Ovary (tissue), 9 donors: ENCODE measurements around the gene PPP2R1A. TPM values are rescaled to one million over a fixed set of nuclear protein-coding genes. Genes with fewer than 3 reads are reported as not detected.
"Not testable (repeated sequence)": the region's sequence is repeated elsewhere in the genome, so short reads cannot be mapped to it uniquely, and the experiment has no call there.

Source experiments
- DNase-seq, 5 donors: peaks; one replicate each; pipeline ENCODE4 v3.0.0-alpha.2; 2019 to 2020
- H3K27ac ChIP-seq, 2 donors: fragments of 200-600 bp; one replicate each; pipeline versions ENCODE4 v1.5.1 to v1.8.0; 2019 to 2022
- H3K27me3 ChIP-seq: fragments of 200-600 bp; one replicate; pipeline ENCODE4 v1.8.0; 2022
- H3K36me3 ChIP-seq: fragments of 200-600 bp; sonication (generic); one replicate; pipeline ENCODE4 v1.5.1; 2019
- H3K4me1 ChIP-seq: one replicate; pipeline ENCODE4 v1.8.1; 2013; ENCODE audit warnings: mild to moderate bottlenecking, moderate library complexity; ENCODE audit not compliant: insufficient read depth
- H3K4me3 ChIP-seq: fragments of 200-600 bp; sonication (generic); one replicate; pipeline ENCODE4 v1.5.1; 2017
- H3K9me3 ChIP-seq, 2 donors: fragments of 200-600 bp in 1 of 2; sonication (generic) in 1 of 2; one replicate each; pipeline versions ENCODE4 v1.5.1 to v1.8.1; 2013 to 2019; ENCODE audit warnings: mild to moderate bottlenecking in 1 of 2, moderate library complexity in 1 of 2
- EP300 ChIP-seq: sonication (generic); formaldehyde crosslinking; IDR thresholded peaks from one replicate; pipeline ENCODE4 v1.6.1; 2017; ENCODE audit warnings: antibody characterized with exemption
- POLR2A ChIP-seq: fragments of 450-650 bp; IDR thresholded peaks from one replicate; pipeline ENCODE4 v1.6.1; 2017; ENCODE audit warnings: antibody characterized with exemption, mild to moderate bottlenecking, moderate library complexity
- whole genome bisulfite sequencing, 3 donors: extraction: QIAGEN DNeasy Blood & Tissue Kit in 1 of 3; methylation state at CpG; one replicate each; pipeline versions ENCODE4 v1.1.5 to v1.1.7; 2013 to 2017; 5-methylcytosine and 5-hydroxymethylcytosine counted together
- intact Hi-C, 4 donors: fragments of 100-400 bp; cut with DNase I; formaldehyde crosslinking; loops; one replicate each; pipeline versions ENCODE4 v1.11.0 to v1.15.1; 2022 to 2023
- polyA plus RNA-seq, 2 donors: library from polyadenylated mRNA; stranded (reverse); fragments of 200-250 nt in 1 of 2; fragments of 350-450 nt in 1 of 2; fragmentation: Illumina TruSeq in 1 of 2; extraction: RNeasy Lipid Tissue Mini Kit (QIAGEN cat#74804) in 1 of 2; gene quantifications; one replicate each; pipeline ENCODE4 v1.2.3, GENCODE V29; 2013 to 2014
- total RNA-seq, 7 donors: library from RNA; depleted of rRNA in 2 of 7; stranded (reverse); fragments of >200 nt in 2 of 7; fragmentation: NEBNext Ultra II Directional in 3 of 7; extraction: Animal tissue kit (Norgen Biotek cat#: 25700) in 3 of 7; gene quantifications; one replicate each; pipeline versions ENCODE4 v1.1.0 to v1.2.4, GENCODE V29; 2016 to 2023
- TF ChIP-seq, protein P1 (sequence below), 3 donors: fragments of 450-650 bp in 2 of 3; fragments of 200-600 bp in 1 of 3; IDR thresholded peaks; one replicate each; pipeline versions ENCODE4 v1.5.1 to v1.8.0; 2016 to 2022; ENCODE audit warnings: antibody characterized with exemption in 3 of 3, mild to moderate bottlenecking in 1 of 3
- donor health status: DM: no; HTN: no; CAD: no; lungs with moderate emphysema.
- donor health status: DM: no; HTN: no; CAD: no.
- donor health status: Bipolar disorder and iron deficiency.
- donor health status: DM: yes; HTN: yes; CAD: no.
- donor health status: DM: no; HTN: no; CAD: no.
- donor health status: DM: yes; HTN: yes; CAD: no.

The PPP2R1A gene
- total and polyA plus RNA-seq, 9 donors: 127 to 408 (median 272) TPM

DNA sequence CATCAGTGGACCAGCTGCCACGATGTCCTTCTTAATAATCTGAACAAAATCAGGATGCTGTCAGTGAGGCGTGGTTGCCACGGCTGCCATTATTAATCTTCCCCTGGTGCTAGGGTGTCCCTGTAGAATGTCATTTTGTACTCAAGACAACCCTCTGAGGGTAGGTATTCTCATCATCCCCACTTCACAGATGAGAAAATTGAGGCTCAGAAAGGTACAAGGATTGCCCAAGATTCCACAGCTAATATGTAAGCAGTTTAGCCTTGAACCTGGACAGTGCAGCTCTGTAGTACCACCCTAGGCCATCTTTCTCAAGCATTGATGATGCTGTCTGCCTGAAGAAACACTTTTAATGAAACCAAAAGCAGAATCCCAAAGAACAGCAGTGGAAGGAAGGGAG, 8.1 kb downstream of the PPP2R1A start:
- no peak for DNase-seq
- Histone ChIP-seq H3K27ac (peak overlapping the region in 1 of 2 donors; percentile 45), H3K27me3 (no peaks in the 10 kb centered on the region), H3K4me1 (peaks cover 18% of the 10 kb centered on the region), H3K9me3 (no peaks in the 10 kb centered on the region), H3K4me3 (no peak overlapping the region), H3K36me3 (no peaks in the 10 kb centered on the region)
- 63 to 79% (median 79%) methylated on average over 3 of the region's 3 CpGs for WGBS, 3 donors
- intact Hi-C loops: no loop called here
- TF ChIP-seq EP300: no peak
- TF ChIP-seq, protein P1, sequence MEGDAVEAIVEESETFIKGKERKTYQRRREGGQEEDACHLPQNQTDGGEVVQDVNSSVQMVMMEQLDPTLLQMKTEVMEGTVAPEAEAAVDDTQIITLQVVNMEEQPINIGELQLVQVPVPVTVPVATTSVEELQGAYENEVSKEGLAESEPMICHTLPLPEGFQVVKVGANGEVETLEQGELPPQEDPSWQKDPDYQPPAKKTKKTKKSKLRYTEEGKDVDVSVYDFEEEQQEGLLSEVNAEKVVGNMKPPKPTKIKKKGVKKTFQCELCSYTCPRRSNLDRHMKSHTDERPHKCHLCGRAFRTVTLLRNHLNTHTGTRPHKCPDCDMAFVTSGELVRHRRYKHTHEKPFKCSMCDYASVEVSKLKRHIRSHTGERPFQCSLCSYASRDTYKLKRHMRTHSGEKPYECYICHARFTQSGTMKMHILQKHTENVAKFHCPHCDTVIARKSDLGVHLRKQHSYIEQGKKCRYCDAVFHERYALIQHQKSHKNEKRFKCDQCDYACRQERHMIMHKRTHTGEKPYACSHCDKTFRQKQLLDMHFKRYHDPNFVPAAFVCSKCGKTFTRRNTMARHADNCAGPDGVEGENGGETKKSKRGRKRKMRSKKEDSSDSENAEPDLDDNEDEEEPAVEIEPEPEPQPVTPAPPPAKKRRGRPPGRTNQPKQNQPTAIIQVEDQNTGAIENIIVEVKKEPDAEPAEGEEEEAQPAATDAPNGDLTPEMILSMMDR (IDR thresholded peaks at IDR 0.05): no peak
- no peak for TF ChIP-seq POLR2A

- DNase-seq: no peak
- whole genome bisulfite sequencing, 3 donors: 51 to 60% (median 51%) methylated on average over 3 of the region's 3 CpGs
- H3K27ac ChIP-seq: no peak overlapping the region
- peaks cover 16% of the 10 kb centered on the region for H3K4me1 ChIP-seq
- no peak overlapping the region for H3K4me3 ChIP-seq
- TF ChIP-seq POLR2A (no peak), EP300 (no peak)
- TF ChIP-seq, protein P1 (IDR thresholded peaks at IDR 0.05): no peak
- no peaks in the 10 kb centered on the region for H3K27me3 ChIP-seq
- intact Hi-C loops: no loop called here
- H3K9me3 ChIP-seq: no peaks in the 10 kb centered on the region
- no peaks in the 10 kb centered on the region for H3K36me3 ChIP-seq
These were observed 8.8 kb downstream of the PPP2R1A start for GRCh38 chr19:52198678-52199077.

DNA sequence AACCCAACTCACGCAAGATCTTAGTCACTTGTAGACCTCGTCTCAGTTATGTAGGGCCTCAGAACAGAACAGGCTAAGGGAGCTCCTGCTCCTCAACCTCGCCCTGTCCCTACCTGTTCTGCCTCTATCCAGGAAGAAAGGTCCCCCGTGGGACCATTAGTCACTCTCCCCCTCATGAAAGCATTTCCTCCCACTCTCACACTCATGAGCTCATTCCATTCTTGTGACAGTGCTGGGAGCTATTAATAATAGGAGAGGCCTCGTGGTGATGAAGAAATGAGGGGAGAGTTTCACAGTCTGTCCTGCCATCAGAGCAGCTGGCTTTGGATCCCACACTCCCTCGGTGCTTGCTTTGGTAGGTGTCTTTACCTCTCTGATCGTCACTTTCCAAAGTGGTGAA, 10.2 kb downstream of the PPP2R1A start:
- Histone ChIP-seq H3K36me3 (no peaks in the 10 kb centered on the region), H3K4me3 (no peak overlapping the region), H3K4me1 (peaks cover 14% of the 10 kb centered on the region), H3K27me3 (no peaks in the 10 kb centered on the region), H3K9me3 (no peaks in the 10 kb centered on the region), H3K27ac (peak overlapping the region; percentile 18 to 70)
- WGBS, 3 donors: 35 to 49% (median 45%) methylated on average over 7 of the region's 7 CpGs
- DNase-seq: peak in 2 of 5 donors; percentile 42 to 62
- no peak for TF ChIP-seq POLR2A
- intact Hi-C loops: no loop called here

- H3K9me3 ChIP-seq, H3K27me3 ChIP-seq, H3K36me3 ChIP-seq, H3K4me3 ChIP-seq, intact Hi-C loops: not testable (repeated sequence)
- peaks cover 11% of the 10 kb centered on the region for H3K4me1 ChIP-seq
- peak overlapping the region in 1 of 2 donors; percentile 70 for H3K27ac ChIP-seq
- DNase-seq: peak in 2 of 5 donors; percentile 22 to 34
- 13 to 36% (median 18%) methylated on average over 17 of the region's 17 CpGs for WGBS, 3 donors
These were observed 11.0 kb downstream of the PPP2R1A start for GRCh38 chr19:52200755-52201391.

DNA sequence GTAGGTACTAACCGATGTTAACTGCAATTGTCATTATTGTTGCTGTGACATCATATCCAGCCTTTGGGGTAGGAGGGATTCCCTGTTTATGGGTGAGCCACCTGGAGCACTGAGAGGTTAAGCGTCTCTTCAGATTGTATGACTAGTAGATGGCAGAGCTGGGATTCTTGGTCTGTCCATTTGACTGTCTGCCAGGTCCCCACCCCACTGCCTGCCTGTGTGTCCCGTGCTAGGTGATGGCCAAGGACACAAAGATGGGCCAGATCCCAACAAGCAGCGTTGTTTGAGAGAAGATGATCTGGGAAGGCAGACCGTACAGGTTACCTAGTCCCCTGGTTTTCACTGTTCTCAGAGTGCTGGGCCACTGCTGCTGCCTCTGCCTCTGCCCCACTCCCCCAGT, 16.6 kb downstream of the PPP2R1A start:
- no peak overlapping the region for H3K4me3 ChIP-seq
- no peaks in the 10 kb centered on the region for H3K27me3 ChIP-seq
- TF ChIP-seq EP300 (no peak), POLR2A (no peak)
- TF ChIP-seq, protein P1 (IDR thresholded peaks at IDR 0.05): no peak
- WGBS, 3 donors: 64 to 70% (median 68%) methylated on average over 5 of the region's 5 CpGs
- intact Hi-C loops: no loop called here
- DNase-seq: no peak
- H3K4me1 ChIP-seq: peaks cover under 1% of the 10 kb centered on the region
- no peaks in the 10 kb centered on the region for H3K9me3 ChIP-seq
- H3K36me3 ChIP-seq: no peaks in the 10 kb centered on the region
- no peak overlapping the region for H3K27ac ChIP-seq
